GM21367 (cell line): ENCODE data around the gene SORCS3.

Experiments
- ATAC-seq: cut with Tn5 transposase; IDR thresholded peaks from one replicate; pipeline ENCODE4 v1.9.1; 2021; ENCODE audit not compliant: unreplicated experiment

The SORCS3 gene

DNA sequence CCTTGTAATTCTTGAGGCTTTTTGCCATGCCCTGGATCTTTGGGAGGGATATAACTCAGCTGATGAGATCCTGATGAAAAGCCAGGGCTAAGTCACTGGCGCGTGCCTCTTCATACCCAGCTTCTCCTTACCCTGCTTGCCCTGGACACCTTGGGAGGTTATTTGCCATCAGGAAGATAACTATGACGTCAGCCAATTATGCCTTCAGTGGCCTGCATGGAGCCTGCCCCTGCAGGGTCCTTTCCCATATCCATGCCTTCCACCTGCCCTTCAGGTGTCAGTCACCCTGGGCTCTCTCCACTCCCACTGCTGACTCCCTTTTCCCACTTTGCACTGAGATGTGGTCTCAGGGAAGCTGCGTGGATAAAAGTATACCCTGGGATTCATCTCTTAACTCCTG is 520.1 kb downstream of the SORCS3 start:
- no peak for ATAC-seq

DNA sequence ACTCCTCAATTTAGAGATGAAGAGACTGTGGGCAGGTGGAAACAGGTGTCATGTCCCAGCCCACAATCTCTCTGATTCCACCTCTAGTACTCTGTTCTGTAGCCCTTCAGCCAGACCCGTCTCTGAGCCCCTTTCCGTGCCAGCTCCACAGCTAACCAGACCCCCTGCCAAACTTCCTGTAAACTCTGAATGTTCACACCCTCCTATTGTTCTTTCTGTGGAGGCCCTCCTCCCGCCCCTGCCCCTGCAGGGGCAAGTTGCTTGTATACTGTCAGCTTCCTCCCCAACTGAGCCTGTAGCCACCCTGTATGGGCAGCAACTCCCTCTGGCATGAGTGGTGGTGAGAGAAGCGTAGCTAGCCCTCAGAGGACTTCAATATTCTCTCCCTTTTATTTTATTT is 520.7 kb downstream of the SORCS3 start:
- ATAC-seq = no peak

DNA sequence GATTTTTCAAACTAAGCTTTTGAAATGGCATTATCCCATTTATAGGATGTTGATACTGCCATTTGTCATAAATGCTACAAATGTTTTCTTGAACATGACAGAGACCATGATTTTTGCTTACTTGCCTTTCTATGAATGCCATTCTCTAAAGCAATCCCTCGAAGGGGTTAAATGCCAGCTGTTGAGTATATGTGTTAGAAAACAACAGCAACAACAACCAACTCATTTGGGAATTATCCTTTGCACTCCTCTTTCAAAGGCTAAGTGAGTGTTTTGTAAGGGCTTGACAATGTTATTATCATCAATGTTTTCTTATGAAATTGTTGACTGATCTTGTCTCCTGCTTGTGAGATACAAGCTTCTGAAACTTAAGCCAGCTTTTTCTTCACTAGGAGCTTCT is 529.4 kb downstream of the SORCS3 start:
- ATAC-seq = no peak

DNA sequence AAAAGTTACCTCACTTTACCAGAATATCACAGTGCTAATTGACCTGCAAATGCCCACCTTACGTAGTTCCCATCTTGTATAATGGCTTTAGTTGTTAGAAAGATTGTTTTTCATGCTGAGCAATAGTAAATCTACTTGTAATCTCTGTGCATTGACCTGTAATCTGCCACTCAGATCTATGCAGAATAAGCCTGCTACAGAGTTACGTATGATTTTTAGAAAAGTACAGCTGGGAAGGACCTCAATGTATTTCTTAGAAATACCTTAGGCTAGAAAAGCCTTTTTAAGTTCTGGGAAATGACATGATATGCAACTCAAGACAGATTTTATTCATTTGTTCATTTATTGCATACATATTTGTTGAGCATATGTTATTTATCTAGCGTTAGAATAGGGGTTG is 530.9 kb downstream of the SORCS3 start:
- ATAC-seq = no peak

DNA sequence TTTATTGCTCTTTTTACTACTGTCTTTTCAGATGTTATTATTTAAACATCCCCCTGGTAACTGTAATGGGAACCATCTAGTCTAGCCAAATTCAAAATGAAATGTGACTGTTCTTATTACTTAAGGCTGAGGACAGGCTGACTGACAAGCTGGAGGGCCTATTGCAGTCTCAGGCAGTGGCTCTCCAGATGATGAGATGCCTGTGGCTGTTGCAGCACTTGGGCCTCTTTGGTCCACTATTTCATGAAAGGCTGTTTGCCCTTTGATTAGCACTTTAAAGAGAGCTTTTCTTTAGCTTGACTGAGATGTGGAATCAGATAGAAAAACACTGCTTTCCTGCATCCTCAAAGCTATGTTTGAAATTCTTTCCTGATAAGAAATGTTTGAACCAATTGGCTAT is 540.5 kb downstream of the SORCS3 start:
- no peak for ATAC-seq

DNA sequence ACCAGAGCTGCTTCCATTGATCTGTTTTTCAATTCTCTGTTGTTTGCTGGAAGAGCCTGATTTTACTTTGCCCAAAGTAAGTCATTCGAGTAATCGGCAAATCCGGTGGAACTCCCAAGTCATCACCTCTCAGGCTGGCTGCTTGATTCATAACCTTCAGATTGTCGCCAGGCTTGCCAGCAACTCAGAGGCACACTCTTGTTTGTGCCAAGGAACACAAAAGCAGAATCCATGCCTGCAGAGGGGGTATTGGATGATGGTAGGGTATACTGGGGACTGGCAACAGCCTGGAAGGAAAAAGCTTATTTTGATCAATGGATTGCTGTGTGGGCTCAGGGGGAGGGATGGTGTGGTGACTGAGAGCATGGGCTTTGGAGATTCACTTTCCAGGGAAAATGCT is 542.4 kb downstream of the SORCS3 start:
- ATAC-seq = no peak

DNA sequence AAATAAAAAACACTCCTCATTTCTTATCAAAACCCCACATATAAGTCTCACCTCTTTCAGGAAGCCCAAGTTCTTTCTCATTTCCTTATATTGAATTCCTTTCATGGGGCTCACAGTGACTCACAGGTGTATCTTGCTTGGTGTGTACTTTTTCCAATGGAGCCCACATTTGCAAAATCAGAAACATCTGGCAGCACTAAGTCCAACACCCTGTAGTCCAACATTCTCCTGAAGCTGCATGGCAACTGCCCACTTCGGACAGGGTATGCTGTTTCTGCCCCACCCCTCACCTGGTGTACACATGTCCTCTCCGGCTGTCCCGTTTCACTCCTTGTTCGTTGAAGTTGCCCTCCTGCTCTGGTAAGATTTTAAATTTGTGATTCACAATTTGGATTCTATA is 544.1 kb downstream of the SORCS3 start:
- ATAC-seq = no peak

DNA sequence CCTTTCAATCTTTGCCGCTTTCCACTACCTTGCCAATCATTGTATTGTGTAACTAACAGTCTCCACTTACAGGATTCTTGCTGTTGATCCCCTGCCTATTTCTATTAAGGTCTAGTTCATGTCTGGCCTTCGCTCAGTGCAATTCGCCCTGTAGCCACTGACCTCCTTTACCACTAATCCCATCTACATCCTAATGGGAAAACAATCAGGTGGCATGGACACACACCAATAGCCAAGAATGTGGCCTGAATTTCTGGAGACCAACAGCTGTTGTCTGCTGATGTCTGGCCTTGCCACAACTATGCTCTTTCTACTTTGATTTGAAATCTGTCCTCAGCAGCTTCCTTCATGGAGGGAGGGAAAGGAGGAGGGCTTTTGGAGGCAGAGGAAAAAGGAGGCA is 546.2 kb downstream of the SORCS3 start:
- no peak for ATAC-seq

DNA sequence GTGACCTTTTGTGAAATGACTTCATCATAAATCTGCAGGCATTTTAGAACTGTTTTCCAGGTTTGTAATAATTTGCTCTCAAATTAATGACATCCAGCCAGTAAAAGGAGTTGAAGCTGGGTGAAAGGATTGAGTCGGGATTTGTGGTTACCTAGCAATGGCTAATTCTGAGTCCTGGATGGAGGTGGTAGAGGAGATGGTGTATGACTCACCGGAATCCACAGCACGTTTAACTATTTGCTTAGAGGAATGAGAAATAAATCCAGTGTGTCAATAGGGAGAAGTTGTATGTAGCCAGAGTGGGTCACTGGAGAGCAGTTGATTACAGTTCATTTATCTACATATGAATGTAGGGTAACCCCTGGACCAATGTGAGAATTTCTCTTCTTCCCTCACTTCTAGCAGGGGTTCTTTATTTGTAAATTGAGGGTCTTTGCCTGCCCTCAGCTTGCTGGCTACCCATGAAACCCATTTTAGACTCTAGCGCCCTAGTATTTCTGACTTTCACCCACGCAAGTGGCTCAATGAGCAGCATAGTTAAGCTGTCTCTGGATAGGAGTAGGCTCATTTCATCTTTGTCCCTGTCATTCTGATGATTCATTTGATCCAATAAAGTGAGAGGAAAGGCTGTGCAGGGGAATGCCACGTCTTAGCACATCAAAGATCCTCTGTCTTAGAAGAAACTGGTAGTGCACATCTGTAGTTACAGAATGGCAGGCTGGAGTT is 547.8 kb downstream of the SORCS3 start:
- no peak for ATAC-seq

DNA sequence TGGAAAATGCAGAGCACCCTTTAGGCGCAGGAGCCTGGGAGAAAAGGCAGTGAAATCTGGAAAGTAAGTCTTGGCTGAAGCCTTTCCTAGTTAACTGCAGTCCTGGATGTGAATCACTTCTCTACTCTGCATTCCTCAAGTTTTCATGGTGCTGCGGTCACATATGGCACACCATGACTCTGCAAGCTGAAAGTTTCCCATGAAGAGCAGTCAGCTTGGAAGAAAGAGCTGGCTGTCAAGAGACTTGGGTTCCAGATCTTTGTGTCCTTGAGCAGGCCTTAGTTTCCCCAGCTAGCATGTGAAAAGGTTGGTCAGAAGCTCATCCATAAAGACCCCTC is 548.3 kb downstream of the SORCS3 start:
- ATAC-seq = no peak

DNA sequence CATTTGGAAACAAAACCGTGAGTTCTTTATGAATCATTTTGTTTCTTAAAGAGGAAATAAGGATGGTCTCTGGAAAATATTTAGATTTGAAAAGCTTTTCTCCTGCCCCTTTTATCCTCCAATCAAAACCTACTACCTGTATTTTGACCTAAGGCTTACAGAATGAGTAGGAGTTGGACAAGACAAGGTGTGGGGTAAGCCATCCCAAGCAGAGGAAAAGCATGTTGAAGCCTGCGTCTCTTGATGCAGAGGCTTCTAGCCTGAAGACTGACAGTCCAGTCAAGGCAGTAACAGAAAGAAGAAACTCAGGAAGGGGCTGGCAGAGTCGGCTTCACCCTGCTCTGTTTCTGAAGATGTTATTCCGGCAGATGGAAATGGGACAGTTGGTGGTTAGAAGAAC is 551.1 kb downstream of the SORCS3 start:
- ATAC-seq = no peak

DNA sequence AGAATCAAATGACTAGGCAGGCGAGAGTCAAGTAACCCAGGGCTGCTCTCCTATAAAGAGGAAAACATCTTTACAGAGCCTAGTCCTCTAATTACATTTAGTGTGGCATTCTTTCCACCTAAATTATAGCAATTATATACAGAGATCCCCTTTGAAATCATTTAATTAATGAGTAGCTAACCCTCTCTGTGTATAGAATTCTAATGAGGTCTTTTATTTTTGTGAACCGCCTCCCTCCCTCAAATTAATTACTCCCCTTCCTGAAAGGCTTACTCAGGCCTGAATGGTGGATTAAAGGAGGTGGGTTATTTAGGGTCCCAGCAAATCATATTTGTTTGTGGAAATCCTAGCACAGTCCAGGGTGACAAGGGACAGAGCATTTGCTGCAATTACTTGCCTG is 551.8 kb downstream of the SORCS3 start:
- no peak for ATAC-seq

DNA sequence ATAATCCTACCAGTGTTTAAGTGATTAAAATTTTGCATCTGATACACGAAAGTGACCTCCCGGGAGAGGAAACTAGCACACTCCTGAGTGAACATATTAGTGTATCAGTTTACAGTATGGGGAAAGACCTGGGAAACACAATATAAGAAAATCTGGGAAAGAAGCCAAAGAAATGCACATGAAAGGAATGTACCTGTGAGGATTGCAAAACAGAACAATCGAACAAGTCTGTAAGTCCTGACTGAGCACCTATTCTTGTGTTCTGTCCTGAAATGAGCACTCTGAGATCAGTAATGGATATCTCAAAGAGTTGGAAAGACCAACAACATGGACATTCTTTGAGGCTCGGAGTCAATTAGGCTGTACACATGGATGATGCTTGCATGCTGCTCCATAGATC is 554.7 kb downstream of the SORCS3 start:
- ATAC-seq = no peak

DNA sequence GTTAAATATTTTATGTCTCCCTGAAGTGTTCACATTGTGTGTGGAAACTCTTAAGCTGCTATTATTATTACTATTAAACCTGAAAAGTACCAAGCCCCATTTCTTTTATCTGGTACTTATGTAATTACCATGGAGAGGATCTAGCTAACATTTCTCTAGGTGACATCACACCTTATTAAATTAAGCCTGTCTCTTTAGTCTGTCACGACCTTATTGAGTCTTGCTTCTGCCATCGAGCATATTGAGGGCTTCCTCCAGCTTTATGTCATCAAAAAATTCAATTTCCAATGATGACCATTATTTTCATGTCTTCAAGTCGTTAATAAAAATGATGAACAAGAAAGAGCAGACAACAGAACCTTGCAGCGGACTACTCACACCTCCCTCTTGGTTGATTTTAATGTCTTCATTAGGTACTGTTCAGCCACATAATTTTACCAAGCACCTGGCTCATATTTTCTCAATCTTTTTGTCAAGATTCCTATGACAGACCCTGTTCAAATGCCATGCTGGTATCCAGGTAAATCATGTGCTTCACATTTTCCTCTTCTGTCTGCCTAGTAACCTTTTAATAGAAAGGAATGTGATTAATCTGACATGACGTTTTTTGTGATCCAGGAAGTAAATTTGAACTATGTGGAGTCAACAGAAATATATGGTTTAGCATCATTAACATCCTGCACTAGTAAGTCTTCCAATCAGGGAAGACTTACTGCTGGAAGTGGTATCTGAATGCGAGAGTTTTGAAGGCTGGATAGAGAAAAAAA is 556.7 kb downstream of the SORCS3 start:
- no peak for ATAC-seq

DNA sequence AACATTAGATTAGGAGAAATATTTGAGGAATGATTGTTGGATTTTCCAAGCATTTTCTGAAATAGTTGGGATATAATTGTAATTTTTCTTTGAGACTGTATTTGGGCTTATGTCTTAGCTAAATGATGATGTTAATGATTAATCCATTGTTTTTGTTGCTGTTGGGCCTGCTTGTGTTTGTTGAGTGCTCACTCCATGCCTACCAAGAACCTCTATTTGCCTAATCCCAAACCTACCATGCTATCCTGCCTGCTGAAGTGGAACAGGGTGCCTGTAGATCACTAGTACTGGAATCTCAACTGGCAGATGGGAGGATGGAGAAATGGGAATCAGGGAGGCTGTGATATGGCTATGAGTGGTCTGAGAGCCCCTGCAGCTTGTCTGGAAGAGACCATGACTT is 565.5 kb downstream of the SORCS3 start:
- ATAC-seq = no peak

DNA sequence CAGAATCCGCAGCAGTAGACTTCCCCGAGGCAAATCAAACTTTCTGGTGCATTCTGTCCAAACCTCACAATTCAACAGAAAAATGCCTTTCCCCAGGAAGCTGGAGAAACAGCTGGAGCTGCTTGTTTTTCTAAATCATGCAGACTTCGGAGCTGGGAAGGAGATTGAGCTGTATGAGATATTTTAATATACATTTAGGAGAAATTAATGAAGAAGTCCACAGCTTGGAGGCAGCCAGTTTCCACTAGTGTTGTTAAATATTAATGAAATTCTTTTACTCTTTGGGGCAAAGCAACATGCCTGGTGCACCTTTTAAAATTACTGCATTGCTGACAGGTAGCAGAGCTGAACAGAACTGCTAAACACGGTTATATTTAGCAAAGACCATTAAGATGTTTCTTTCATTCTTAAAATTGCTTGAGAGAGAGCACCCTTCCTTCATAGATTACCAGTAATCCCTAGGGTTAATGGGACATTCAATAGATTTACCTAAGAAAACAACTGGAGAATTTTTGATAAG is 566.4 kb downstream of the SORCS3 start:
- ATAC-seq = no peak

DNA sequence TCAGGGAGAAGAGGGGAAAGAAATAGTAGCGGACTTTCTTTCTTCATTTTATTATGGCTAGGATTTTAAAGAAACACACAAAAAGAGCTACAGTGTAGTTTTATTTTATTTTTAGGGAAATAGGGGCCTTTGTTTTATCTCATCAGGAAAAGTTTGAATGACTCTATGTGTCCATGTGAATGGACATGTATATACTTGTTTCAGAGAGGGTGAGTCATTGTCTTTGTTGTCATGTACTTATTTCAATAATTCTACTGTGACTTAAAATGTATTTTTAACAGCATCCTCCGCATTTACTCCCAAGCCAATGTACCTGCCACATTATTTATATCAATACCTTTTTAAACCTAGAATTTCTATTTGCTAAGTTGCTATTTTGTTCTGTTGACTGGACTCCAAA is 569.5 kb downstream of the SORCS3 start:
- ATAC-seq = no peak

DNA sequence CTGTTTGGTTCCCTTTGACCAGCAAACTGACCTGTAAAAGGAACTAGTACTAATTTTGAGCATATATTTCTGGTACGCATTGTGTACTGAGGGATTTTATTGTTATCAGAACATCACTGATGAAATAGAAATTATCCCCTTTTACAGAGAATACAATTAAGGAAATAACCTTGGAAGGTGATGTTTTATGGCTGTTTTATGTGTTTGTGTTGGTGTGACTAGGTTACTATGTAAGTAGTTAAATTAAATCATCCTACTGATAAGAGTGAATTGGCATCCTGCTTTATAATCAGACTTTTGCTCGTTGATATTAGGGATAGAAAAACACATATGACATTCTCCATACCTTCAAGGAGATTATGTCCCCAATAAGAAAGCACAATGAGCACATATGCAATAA is 596.6 kb downstream of the SORCS3 start:
- ATAC-seq = no peak

DNA sequence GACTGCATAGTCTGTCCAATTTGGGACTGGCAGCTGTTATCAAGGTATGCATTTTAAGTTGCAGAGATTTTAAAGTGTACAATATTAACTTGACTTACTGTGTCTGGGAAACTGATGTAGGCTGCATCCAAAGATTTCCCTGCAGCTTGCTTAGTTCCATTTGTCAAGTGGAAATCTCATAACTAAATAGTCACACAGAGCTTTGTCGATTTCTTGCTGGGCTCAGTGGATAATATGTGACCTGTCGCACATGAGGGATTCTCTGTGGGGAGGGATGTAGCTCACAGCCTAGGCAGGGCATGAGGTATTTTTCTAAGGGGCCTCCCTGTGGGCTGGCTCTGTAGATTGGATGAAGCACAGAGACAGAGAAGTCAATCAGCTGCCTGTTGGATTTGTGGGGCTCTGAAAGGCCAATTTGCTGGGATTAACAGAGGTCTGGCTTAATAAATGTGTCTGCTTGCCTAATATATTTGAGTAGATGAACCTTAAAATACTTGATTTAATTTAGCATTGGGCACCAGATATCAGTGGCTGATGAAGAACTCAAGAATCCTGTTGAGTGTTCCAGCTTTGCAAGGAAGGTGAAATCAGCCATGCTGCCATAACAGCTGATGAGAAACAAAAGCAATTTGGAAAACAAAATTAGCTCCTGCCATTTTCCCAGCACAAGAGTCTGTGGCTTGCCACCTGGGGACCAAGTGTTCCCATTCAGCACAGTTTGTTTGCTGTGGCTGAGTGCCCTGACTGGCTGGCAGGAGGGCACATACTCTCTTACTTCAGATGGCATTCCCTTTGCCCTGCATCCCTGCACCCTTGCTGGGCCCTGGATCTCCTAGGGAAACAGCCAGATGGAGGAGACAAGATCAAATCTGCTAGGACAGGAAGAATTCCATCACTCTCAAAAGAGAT is 598.5 kb downstream of the SORCS3 start:
- ATAC-seq = no peak

DNA sequence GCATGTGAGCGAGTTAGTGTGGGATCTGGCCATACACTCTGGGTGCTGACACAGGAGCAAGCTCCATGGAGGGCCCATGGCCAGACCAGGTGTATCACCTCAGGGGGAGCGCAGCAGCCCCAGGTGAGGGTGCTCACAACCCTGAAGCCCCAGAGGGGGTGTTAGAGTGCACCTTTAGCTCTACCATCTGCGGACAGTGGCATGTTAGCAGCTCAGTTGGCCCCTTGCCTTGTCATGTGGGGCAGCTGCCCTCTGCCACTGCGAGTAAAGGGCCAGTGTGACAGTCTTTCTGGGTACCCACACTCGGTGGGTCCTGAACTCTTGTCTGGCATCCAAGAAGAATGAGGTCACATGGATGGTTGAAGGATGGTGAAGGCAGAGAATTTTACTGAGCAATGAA is 600.2 kb downstream of the SORCS3 start:
- no peak for ATAC-seq

DNA sequence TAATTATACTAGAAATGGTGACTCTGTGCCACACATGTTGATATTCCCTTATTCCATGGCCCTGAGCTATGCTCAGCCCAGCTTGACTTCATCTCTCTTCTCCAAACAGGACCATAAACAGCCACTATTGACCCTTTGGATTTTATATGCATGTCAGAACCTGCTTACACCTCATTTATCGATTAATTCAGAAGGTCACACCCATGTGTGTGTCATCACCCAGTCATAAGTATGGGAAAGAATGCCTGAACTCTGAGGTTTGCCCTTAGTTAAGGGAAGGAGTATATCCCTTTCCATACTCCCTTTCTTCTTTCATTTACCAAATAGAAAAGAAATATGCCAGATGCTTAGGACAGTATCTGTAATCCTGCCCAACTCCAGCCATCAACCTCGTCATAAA is 602.3 kb downstream of the SORCS3 start:
- ATAC-seq = no peak

DNA sequence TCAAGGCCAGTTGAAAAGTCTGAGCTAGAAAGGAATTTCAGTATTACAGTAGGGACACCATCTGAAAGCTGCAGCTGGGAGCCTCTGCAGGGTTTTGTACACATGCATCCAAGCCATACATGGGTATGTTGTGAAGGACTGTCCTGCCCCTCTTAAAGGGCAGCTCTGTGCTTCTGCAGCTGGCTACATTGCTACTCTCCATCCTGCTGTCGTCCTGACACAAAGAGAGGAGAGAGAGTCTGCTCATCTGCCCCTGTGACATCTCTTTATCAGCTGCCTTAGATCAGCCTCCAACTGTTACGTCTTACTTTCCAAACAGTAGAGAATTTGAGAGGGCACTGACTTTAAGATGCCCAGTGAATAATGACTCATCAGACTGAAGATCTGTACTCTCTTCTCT is 602.7 kb downstream of the SORCS3 start:
- no peak for ATAC-seq
